H1 (cell line): ENCODE data around the gene FSIP1. TPM values are rescaled to one million over a fixed set of nuclear protein-coding genes. Genes with fewer than 3 reads are reported as not detected.
A peak's percentile ranks its signal among the peaks of the same experiment; 100 is the strongest.

Experiments used
- CTCF ChIA-PET: fragments of 300-600 bp; sonication (Branson Sonifier 250); formaldehyde crosslinking; loops from one replicate; lab custom pipeline; 2021; ENCODE audit not compliant: partially characterized antibody; lab: Charles Lee
- POLR2A ChIA-PET: fragments of 300-600 bp; sonication (Branson Sonifier 250); formaldehyde crosslinking; loops from one replicate; lab custom pipeline; 2021; ENCODE audit warnings: inconsistent platforms; ENCODE audit not compliant: partially characterized antibody; lab: Charles Lee
- DNase-seq, 2 experiments: peaks; one replicate each; pipeline versions ENCODE4 v3.0.0 to v3.0.0-alpha.2; 2010 to 2022; ENCODE audit warnings: low spot score in 2 of 2, low read depth in 1 of 2, mixed read lengths in 1 of 2
- FAIRE-seq: peaks from 2 replicates; lab custom pipeline; 2011; peaks lifted over from hg19 to GRCh38; lab: Jason Lieb, UNC
- H2AFZ ChIP-seq: 2 replicates; pipeline ENCODE4 v1.8.1; 2012; ENCODE audit warnings: low read length, inconsistent platforms
- H2AK5ac ChIP-seq: 2 replicates; pipeline ENCODE4 v1.6.1; 2013; ENCODE audit warnings: low read depth, low read length
- H2BK120ac ChIP-seq: replicated peaks from 2 replicates; pipeline ENCODE3; 2013; ENCODE audit warnings: low read depth, low read length, inconsistent platforms
- H2BK12ac ChIP-seq: 2 replicates; pipeline ENCODE4 v1.6.1; 2013; ENCODE audit warnings: low read depth, low read length
- H2BK15ac ChIP-seq: 2 replicates; pipeline ENCODE4 v1.6.1; 2013; ENCODE audit warnings: low read length
- H2BK20ac ChIP-seq: 2 replicates; pipeline ENCODE4 v1.6.1; 2013; ENCODE audit warnings: low read length
- H2BK5ac ChIP-seq: 2 replicates; pipeline ENCODE4 v1.6.1; 2013; ENCODE audit warnings: low read depth, low read length
- H3K14ac ChIP-seq: 2 replicates; pipeline ENCODE4 v1.6.1; 2013; ENCODE audit warnings: inconsistent platforms; ENCODE audit not compliant: insufficient read length
- H3K18ac ChIP-seq: 2 replicates; pipeline ENCODE4 v1.6.1; 2013; ENCODE audit warnings: low read length; ENCODE audit errors: extremely low read depth
- H3K23ac ChIP-seq: 2 replicates; pipeline ENCODE4 v1.6.1; 2013; ENCODE audit warnings: inconsistent platforms; ENCODE audit not compliant: insufficient read length
- H3K23me2 ChIP-seq: 2 replicates; pipeline ENCODE4 v1.6.1; 2013; ENCODE audit warnings: low read depth, low read length
- H3K27ac ChIP-seq: 2 replicates; pipeline ENCODE4 v1.6.1; 2011; ENCODE audit warnings: low read depth, low read length, inconsistent platforms
- H3K27me3 ChIP-seq, 4 experiments: replicated peaks in 1 of 4; 1 replicate in 1 of 4; 2 replicates in 3 of 4; pipeline versions ENCODE4 v1.6.1 to v1.8.1; 2011 to 2013; ENCODE audit warnings: low read length in 3 of 4, mild to moderate bottlenecking in 3 of 4, inconsistent platforms in 2 of 4, mixed read lengths in 2 of 4, moderate library complexity in 1 of 4; ENCODE audit not compliant: control insufficient read depth in 3 of 4, insufficient read depth in 3 of 4; ENCODE audit errors: extremely low read depth in 1 of 4
- H3K36me3 ChIP-seq, 4 experiments: 2 replicates each; pipeline versions ENCODE4 v1.6.1 to v1.8.1; 2011 to 2013; ENCODE audit warnings: mild to moderate bottlenecking in 4 of 4, low read length in 3 of 4, moderate library complexity in 2 of 4, control low read depth in 1 of 4, inconsistent platforms in 1 of 4; ENCODE audit not compliant: insufficient read depth in 4 of 4, control insufficient read depth in 2 of 4
- H3K4ac ChIP-seq: replicated peaks from 2 replicates; pipeline ENCODE3; 2013; ENCODE audit warnings: low read length, low read depth, mixed read lengths, inconsistent platforms; ENCODE audit not compliant: insufficient read length
- H3K4me1 ChIP-seq, 4 experiments: replicated peaks in 1 of 4; 1 replicate in 1 of 4; 2 replicates in 3 of 4; pipeline versions ENCODE4 v1.6.1 to v1.8.1; 2011 to 2013; ENCODE audit warnings: low read length in 3 of 4, inconsistent platforms in 2 of 4, mixed read lengths in 1 of 4; ENCODE audit not compliant: insufficient read depth in 4 of 4, control insufficient read depth in 3 of 4
- H3K4me2 ChIP-seq, 2 experiments: 2 replicates each; pipeline versions ENCODE4 v1.6.1 to v1.8.1; 2011 to 2013; ENCODE audit warnings: low read depth in 2 of 2, low read length in 2 of 2, control low read depth in 1 of 2, inconsistent platforms in 1 of 2, mild to moderate bottlenecking in 1 of 2; ENCODE audit not compliant: insufficient read depth in 1 of 2
- H3K4me3 ChIP-seq, 4 experiments: fragments of 200-600, 300-600 bp in 1 of 4; sonication (generic), shearing (Covaris generic), sonication (Bioruptor Twin) in 1 of 4; 2 replicates each; pipeline versions ENCODE4 v1.5.1 to v1.8.1; 2011 to 2016; ENCODE audit warnings: low read length in 4 of 4, low read depth in 3 of 4, control low read depth in 2 of 4, inconsistent platforms in 2 of 4, mild to moderate bottlenecking in 2 of 4, mixed read lengths in 1 of 4, moderate library complexity in 1 of 4; ENCODE audit not compliant: insufficient read depth in 2 of 4; ENCODE audit errors: extremely low read depth in 1 of 4
- H3K56ac ChIP-seq: replicated peaks from 2 replicates; pipeline ENCODE3; 2013; ENCODE audit warnings: low read depth, mild to moderate bottlenecking, mixed read lengths, low read length, inconsistent platforms; ENCODE audit not compliant: insufficient read length
- H3K79me1 ChIP-seq: 2 replicates; pipeline ENCODE4 v1.6.1; 2013; ENCODE audit warnings: low read depth, low read length, control low read depth
- H3K79me2 ChIP-seq, 2 experiments: 2 replicates each; pipeline versions ENCODE4 v1.6.1 to v1.8.1; 2012 to 2013; ENCODE audit warnings: low read length in 2 of 2, mild to moderate bottlenecking in 2 of 2, inconsistent platforms in 1 of 2; ENCODE audit not compliant: insufficient read depth in 2 of 2, control insufficient read depth in 1 of 2
- H3K9ac ChIP-seq, 4 experiments: replicated peaks in 1 of 4; 1 replicate in 1 of 4; 2 replicates in 3 of 4; pipeline versions ENCODE4 v1.6.1 to v1.8.1; 2011 to 2013; ENCODE audit warnings: low read depth in 3 of 4, low read length in 3 of 4, control low read depth in 2 of 4, mild to moderate bottlenecking in 2 of 4, moderate library complexity in 2 of 4, inconsistent platforms in 1 of 4; ENCODE audit errors: extremely low read depth in 1 of 4
- H3K9me3 ChIP-seq, 2 experiments: 2 replicates each; pipeline versions ENCODE4 v1.6.1 to v1.8.1; 2012 to 2013; ENCODE audit warnings: mild to moderate bottlenecking in 2 of 2, moderate library complexity in 2 of 2, control low read depth in 1 of 2, inconsistent platforms in 1 of 2, low read depth in 1 of 2, low read length in 1 of 2, mixed read lengths in 1 of 2; ENCODE audit not compliant: insufficient read depth in 2 of 2
- H4K20me1 ChIP-seq, 2 experiments: replicated peaks in 1 of 2; 2 replicates each; pipeline versions ENCODE3 to v1.8.1; 2011 to 2013; ENCODE audit warnings: inconsistent platforms in 2 of 2, low read length in 2 of 2, mild to moderate bottlenecking in 1 of 2; ENCODE audit not compliant: insufficient read depth in 2 of 2, control insufficient read depth in 1 of 2
- H4K5ac ChIP-seq: 2 replicates; pipeline ENCODE4 v1.6.1; 2013; ENCODE audit warnings: low read length, low read depth, mixed read lengths, inconsistent platforms; ENCODE audit not compliant: insufficient read length
- H4K8ac ChIP-seq: 2 replicates; pipeline ENCODE4 v1.8.0; 2013; ENCODE audit warnings: mild to moderate bottlenecking, moderate library complexity, low read length, inconsistent platforms; ENCODE audit not compliant: insufficient read depth; ENCODE audit errors: extremely low read depth
- H4K91ac ChIP-seq: replicated peaks from 2 replicates; pipeline ENCODE3; 2013; ENCODE audit warnings: low read length, mixed read lengths, inconsistent platforms; ENCODE audit not compliant: insufficient read length
- BRCA1 ChIP-seq: IDR thresholded peaks from 2 replicates; pipeline ENCODE4 v1.6.1; 2012; ENCODE audit warnings: low read depth, low read length, improper control_type of control experiment
- POLR2A ChIP-seq, 2 experiments: IDR thresholded peaks; 1 replicate in 1 of 2; 2 replicates in 1 of 2; pipeline ENCODE4 v1.6.1; 2011; ENCODE audit warnings: low read depth in 2 of 2, low read length in 2 of 2, mild to moderate bottlenecking in 2 of 2; ENCODE audit errors: control extremely low read depth in 1 of 2
- POLR2AphosphoS5 ChIP-seq: IDR thresholded peaks from 2 replicates; pipeline ENCODE4 v1.6.1; 2011; ENCODE audit warnings: low read depth, low read length
- RAD21 ChIP-seq, 2 experiments: IDR thresholded peaks in 1 of 2; conservative IDR thresholded peaks in 1 of 2; 2 replicates each; pipeline ENCODE4 v1.6.1; 2011; ENCODE audit warnings: low read depth in 2 of 2, low read length in 2 of 2, improper control_type of control experiment in 1 of 2, inconsistent platforms in 1 of 2, mild to moderate bottlenecking in 1 of 2, moderate library complexity in 1 of 2
- WGBS, 2 experiments: shearing (Covaris generic) in 1 of 2; methylation state at CpG; one replicate each; pipeline versions ENCODE4 v1.1.6 to v1.1.7; 2013 to 2015; ENCODE audit warnings: low lambda C conversion rate in 2 of 2, mixed read lengths in 2 of 2, inconsistent platforms in 1 of 2, low coverage in 1 of 2, missing lambda C conversion rate in 1 of 2; ENCODE audit not compliant: insufficient replicate concordance in 2 of 2, insufficient coverage in 1 of 2, insufficient read length in 1 of 2; ENCODE audit errors: extremely low coverage in 1 of 2, missing lambda C conversion rate in 1 of 2; 5-methylcytosine and 5-hydroxymethylcytosine counted together
- polyA plus RNA-seq, 7 experiments: library from polyadenylated mRNA; depleted of rRNA in 3 of 7; stranded (reverse) in 5 of 7; unstranded in 2 of 7; fragments of >200 nt in 5 of 7; fragments of 200-250 nt in 2 of 7; gene quantifications; 1 replicate in 5 of 7; 2 replicates in 1 of 7; 4 replicates in 1 of 7; pipeline versions ENCODE4 v1.2.1 to v1.2.3, GENCODE V29; 2011 to 2013; ENCODE audit warnings: missing spikeins in 2 of 7, mixed read lengths in 2 of 7
- total RNA-seq: library from RNA; stranded (reverse); fragmentation: NEBNext Ultra II Directional; extraction: Animal tissue kit (Norgen Biotek cat#: 25700); gene quantifications from 2 replicates; pipeline ENCODE4 v1.2.1, GENCODE V29; 2021

The FSIP1 gene
- total and polyA plus RNA-seq, 2 of the 8 experiments (the other 6 are each of a cell fraction or from before 2014, with no cell fraction given) = 0.18 to 1.3 TPM

DNA sequence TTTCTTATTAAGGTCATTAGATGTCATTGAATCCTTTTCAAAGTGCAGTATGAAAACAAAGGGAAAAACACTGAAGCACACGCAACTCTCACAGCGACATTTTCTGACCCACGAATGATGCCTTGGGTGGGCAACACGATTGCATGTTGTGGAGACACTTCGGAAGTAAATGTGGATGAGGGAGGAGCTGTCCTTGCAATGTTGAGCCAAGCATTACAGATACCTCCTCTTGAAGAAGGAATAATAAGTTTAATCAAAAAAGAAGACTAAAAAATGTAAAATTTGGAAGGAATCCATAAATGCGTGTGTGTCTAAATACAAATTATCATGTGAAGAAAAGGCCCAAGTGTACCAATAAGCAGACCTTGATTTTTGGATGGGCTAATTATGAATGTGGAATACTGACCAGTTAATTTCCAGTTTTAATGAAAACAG is 184.9 kb downstream of the FSIP1 start:
- TF ChIP-seq BRCA1 (no peak), RAD21 (IDR thresholded peaks at IDR 0.05 in 1 of 2, conservative IDR thresholded peaks at IDR 0.05 in 1 of 2; ENCODE audit: low read depth in 2 of 2, low read length in 2 of 2) (no peak), POLR2AphosphoS5 (peak; percentile 96), POLR2A (IDR thresholded peaks at IDR 0.05; ENCODE audit: control extremely low read depth in 1 of 2, low read depth in 2 of 2, low read length in 2 of 2) (peak in 1 of 2 experiments; percentile 70; a peak in 1 of 3 replicates)
- no peak overlapping the region for H3K27ac ChIP-seq
- H3K9ac ChIP-seq = no peak overlapping the region
- ChIA-PET CTCF (interaction anchor here (0.9 kb wide), 1 partner anchor 14 kb away, joined by 3 read pairs; no protein-coding TSS in a partner anchor), POLR2A (interaction anchor here (2.2 to 16.2 kb wide), 3 partner anchors 9 to 16 kb away, joined by 7 to 117 read pairs (median 18); partner anchors contain the start of gene THBS1)
- no peaks in the 10 kb centered on the region for H3K79me2 ChIP-seq
- H3K23ac ChIP-seq = no peak overlapping the region
- no peaks in the 10 kb centered on the region for H3K79me1 ChIP-seq
- H3K56ac ChIP-seq = no peak overlapping the region
- H3K9me3 ChIP-seq = no peaks in the 10 kb centered on the region
- no peak overlapping the region for H2BK20ac ChIP-seq
- 93% methylated on average over 6 of the region's 6 CpGs; no CpG with 5 or more reads in 1 of the 2 experiments for WGBS, 2 experiments
- no peak overlapping the region for H3K18ac ChIP-seq
- no peak overlapping the region for H2BK5ac ChIP-seq
- no peak overlapping the region for H4K5ac ChIP-seq
- no peak overlapping the region for H2AK5ac ChIP-seq
- no peak overlapping the region for H4K8ac ChIP-seq
- no peak overlapping the region for H2AFZ ChIP-seq
- H3K14ac ChIP-seq = no peak overlapping the region
- no peak overlapping the region for H2BK120ac ChIP-seq
- no peaks in the 10 kb centered on the region for H3K27me3 ChIP-seq
- no peak overlapping the region for H4K91ac ChIP-seq
- no peaks in the 10 kb centered on the region; a peak in 1 of 7 replicates for H3K4me1 ChIP-seq
- H3K4me2 ChIP-seq = no peak overlapping the region
- H2BK12ac ChIP-seq = no peak overlapping the region
- H3K4me3 ChIP-seq = no peak overlapping the region
- peaks cover 17 to 42% (median 27%) of the 10 kb centered on the region in 4 experiments for H3K36me3 ChIP-seq
- H3K23me2 ChIP-seq = no peaks in the 10 kb centered on the region
- FAIRE-seq = no peak
- no peak overlapping the region for H2BK15ac ChIP-seq
- DNase-seq = no peak
- H4K20me1 ChIP-seq = no peaks in the 10 kb centered on the region
- no peak overlapping the region for H3K4ac ChIP-seq
